ENCODE results near the gene SLC25A38. TPM values are rescaled to one million over a fixed set of nuclear protein-coding genes. Genes with fewer than 3 reads are reported as not detected.
A peak's percentile ranks its signal among the peaks of the same experiment; 100 is the strongest.
"Not testable (repeated sequence)": the region's sequence is repeated elsewhere in the genome, so short reads cannot be mapped to it uniquely, and the experiment has no call there.

SLC25A38 gene
- total RNA-seq, 1 donor from 2014 or later: 17.4 TPM

- no peak for DNase-seq
These were observed 25.6 kb downstream of the SLC25A38 start for GRCh38 chr3:39408493-39409372.

GRCh38 chr3:39409514-39410136 is 26.5 kb downstream of the SLC25A38 start:
- DNase-seq: no peak

- DNase-seq: no peak
These were observed 27.7 kb downstream of the SLC25A38 start for GRCh38 chr3:39410893-39411292.

GRCh38 chr3:39412668-39413260 is 29.6 kb downstream of the SLC25A38 start:
- DNase-seq: no peak

- DNase-seq: peak; percentile 26
These were observed 30.7 kb downstream of the SLC25A38 start for GRCh38 chr3:39413691-39414420.

- DNase-seq: no peak
These were observed 31.3 kb downstream of the SLC25A38 start for GRCh38 chr3:39414421-39414907.

- DNase-seq: not testable (repeated sequence)
These were observed 32.1 kb downstream of the SLC25A38 start for GRCh38 chr3:39415302-39415701.

GRCh38 chr3:39415983-39416382 is 32.8 kb downstream of the SLC25A38 start:
- DNase-seq: no peak

- not testable (repeated sequence) for DNase-seq
These were observed 33.8 kb downstream of the SLC25A38 start for GRCh38 chr3:39416998-39417397.

GRCh38 chr3:39418556-39419225 is 35.5 kb downstream of the SLC25A38 start:
- not testable (repeated sequence) for DNase-seq

GRCh38 chr3:39419742-39420315 is 36.7 kb downstream of the SLC25A38 start:
- DNase-seq: no peak

GRCh38 chr3:39420543-39420942 is 37.4 kb downstream of the SLC25A38 start:
- DNase-seq: no peak

GRCh38 chr3:39423436-39423970 is 40.3 kb downstream of the SLC25A38 start:
- DNase-seq: no peak

GRCh38 chr3:39426312-39426711 is 43.1 kb downstream of the SLC25A38 start:
- DNase-seq: no peak

GRCh38 chr3:39427506-39427905 is 44.3 kb downstream of the SLC25A38 start:
- DNase-seq: no peak

- peak; percentile 93 for DNase-seq
These were observed 45.6 kb downstream of the SLC25A38 start for GRCh38 chr3:39428745-39429201.

- DNase-seq: no peak
These were observed 46.3 kb downstream of the SLC25A38 start for GRCh38 chr3:39429466-39429865.

GRCh38 chr3:39432342-39432741 is 49.2 kb downstream of the SLC25A38 start:
- DNase-seq: no peak

- peak; percentile 78 for DNase-seq
These were observed 50.5 kb downstream of the SLC25A38 start for GRCh38 chr3:39433642-39434041.

GRCh38 chr3:39434574-39434973 is 51.4 kb downstream of the SLC25A38 start:
- no peak for DNase-seq

- no peak for DNase-seq
These were observed 52.0 kb downstream of the SLC25A38 start for GRCh38 chr3:39435006-39435748.

Data from dermis blood vessel endothelial cell (primary cell).